Measurements from ENCODE around the gene ASPHD2. TPM values are rescaled to one million over a fixed set of nuclear protein-coding genes. Genes with fewer than 3 reads are reported as not detected.

The ASPHD2 gene
- total RNA-seq, 3 donors from 2014 or later = 0.59 to 1.3 (median 0.64) TPM

DNA sequence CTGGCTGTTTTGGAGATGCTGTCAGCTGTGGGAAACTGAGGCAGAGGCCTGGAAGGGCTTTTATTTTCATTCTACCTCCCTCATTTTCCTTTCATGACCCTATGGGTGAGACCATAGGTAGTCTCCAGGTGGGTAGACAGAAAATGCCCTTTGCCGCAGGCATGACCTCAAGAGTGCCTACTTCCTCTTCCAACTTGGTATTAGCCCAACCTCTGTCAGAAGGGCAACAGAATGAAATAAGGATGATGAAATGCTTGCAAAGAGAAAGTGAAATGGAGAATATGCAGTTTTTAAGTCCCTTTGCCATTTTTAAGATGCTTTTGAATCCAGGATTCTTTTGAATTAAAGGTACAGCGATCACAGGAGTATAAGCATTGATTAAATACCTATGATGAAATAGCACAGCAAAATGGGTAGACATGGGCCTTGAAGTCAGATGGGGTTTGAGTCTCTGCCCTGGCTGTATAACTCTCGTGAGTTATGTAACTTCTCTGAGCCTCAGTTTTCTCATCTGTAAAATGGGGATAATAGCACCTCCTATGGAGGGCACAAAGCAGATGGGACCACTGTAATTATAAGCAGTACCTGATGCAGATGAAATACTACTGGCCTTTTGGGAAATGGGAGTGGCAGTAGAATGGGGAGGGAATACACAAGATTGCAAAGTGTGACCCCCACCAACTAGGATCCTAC lies 3.7 kb downstream of the ASPHD2 start:
- DNase-seq (ENCODE audit: low spot score in 2 of 2) = no peak
- Histone ChIP-seq H3K27ac (no peak overlapping the region), H3K4me1 (no peaks in the 10 kb centered on the region), H3K36me3 (no peaks in the 10 kb centered on the region), H3K27me3 (no peaks in the 10 kb centered on the region), H3K9me3 (no peaks in the 10 kb centered on the region), H3K4me3 (no peak overlapping the region)
- intact Hi-C loops (cut with DNase I; ENCODE audit: low total_unique reads) = no loop called here
- TF ChIP-seq POLR2A (IDR thresholded peaks at IDR 0.05) (no peak), POLR2AphosphoS5 (IDR thresholded peaks at IDR 0.05) (no peak)
- TF ChIP-seq, protein P1, sequence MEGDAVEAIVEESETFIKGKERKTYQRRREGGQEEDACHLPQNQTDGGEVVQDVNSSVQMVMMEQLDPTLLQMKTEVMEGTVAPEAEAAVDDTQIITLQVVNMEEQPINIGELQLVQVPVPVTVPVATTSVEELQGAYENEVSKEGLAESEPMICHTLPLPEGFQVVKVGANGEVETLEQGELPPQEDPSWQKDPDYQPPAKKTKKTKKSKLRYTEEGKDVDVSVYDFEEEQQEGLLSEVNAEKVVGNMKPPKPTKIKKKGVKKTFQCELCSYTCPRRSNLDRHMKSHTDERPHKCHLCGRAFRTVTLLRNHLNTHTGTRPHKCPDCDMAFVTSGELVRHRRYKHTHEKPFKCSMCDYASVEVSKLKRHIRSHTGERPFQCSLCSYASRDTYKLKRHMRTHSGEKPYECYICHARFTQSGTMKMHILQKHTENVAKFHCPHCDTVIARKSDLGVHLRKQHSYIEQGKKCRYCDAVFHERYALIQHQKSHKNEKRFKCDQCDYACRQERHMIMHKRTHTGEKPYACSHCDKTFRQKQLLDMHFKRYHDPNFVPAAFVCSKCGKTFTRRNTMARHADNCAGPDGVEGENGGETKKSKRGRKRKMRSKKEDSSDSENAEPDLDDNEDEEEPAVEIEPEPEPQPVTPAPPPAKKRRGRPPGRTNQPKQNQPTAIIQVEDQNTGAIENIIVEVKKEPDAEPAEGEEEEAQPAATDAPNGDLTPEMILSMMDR (IDR thresholded peaks at IDR 0.05) = no peak

DNA sequence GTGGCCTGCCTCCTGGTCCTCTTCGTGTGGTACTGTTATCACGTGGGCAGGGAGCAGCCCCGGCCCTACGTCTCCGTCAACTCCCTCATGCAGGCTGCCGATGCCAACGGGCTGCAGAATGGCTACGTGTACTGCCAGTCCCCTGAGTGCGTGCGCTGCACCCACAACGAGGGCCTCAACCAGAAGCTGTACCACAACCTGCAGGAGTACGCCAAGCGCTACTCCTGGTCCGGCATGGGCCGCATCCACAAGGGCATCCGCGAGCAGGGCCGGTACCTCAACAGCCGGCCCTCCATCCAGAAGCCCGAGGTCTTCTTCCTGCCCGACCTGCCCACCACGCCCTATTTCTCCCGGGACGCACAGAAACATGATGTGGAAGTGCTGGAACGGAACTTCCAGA lies 4.7 kb downstream of the ASPHD2 start:
- H3K4me3 ChIP-seq = no peak overlapping the region
- H3K36me3 ChIP-seq = no peaks in the 10 kb centered on the region
- TF ChIP-seq POLR2A (IDR thresholded peaks at IDR 0.05) (no peak), POLR2AphosphoS5 (IDR thresholded peaks at IDR 0.05) (no peak)
- TF ChIP-seq, protein P1 (IDR thresholded peaks at IDR 0.05) = no peak
- DNase-seq (ENCODE audit: low spot score in 2 of 2) = no peak
- no peaks in the 10 kb centered on the region for H3K4me1 ChIP-seq
- H3K27ac ChIP-seq = no peak overlapping the region
- intact Hi-C loops (cut with DNase I; ENCODE audit: low total_unique reads) = no loop called here
- H3K9me3 ChIP-seq = no peaks in the 10 kb centered on the region
- no peaks in the 10 kb centered on the region for H3K27me3 ChIP-seq

DNA sequence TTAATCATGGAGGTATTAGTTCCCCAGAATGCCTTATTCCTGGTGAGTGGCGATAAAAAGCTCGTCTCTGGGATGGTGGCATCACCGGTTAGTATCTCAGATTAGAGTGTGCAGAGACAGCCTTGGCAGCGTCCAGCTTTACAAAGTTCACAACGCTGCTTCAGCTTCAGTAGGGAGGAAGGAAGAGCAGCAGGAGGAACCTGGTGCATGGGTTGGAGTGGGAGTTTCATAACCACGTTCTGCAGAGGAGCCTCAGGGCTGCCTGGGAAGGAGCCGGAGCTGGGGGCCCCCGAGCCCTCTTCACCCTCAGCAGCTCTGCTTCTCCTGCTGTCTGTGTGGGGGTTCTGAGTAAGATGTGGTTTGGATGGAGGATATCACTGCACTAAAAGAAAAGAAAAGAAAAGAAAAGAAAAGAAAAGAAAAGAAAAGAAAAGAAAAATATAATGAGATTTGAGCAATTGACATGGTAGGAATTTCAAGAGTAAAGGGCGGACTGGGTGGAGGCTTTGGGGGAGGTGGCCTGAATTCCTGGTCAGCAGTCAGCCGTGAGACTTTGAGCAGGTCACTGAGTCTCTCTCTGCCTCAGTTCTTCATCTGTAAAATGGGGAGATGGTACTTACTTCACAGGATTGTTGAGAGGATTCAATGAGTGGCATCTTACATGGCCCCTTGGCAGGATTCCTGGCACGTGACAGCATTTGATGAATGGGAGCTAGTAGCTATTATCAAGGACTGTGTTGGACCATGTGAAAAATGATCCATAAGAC lies 6.5 kb downstream of the ASPHD2 start:
- TF ChIP-seq POLR2A (IDR thresholded peaks at IDR 0.05) (no peak), POLR2AphosphoS5 (IDR thresholded peaks at IDR 0.05) (no peak)
- TF ChIP-seq, protein P1 (IDR thresholded peaks at IDR 0.05) = no peak
- no peak overlapping the region for H3K4me3 ChIP-seq
- intact Hi-C loops (cut with DNase I; ENCODE audit: low total_unique reads) = no loop called here
- no peaks in the 10 kb centered on the region for H3K36me3 ChIP-seq
- DNase-seq (ENCODE audit: low spot score in 2 of 2) = no peak
- H3K4me1 ChIP-seq = no peaks in the 10 kb centered on the region
- H3K27me3 ChIP-seq = no peaks in the 10 kb centered on the region
- H3K27ac ChIP-seq = no peak overlapping the region
- no peaks in the 10 kb centered on the region for H3K9me3 ChIP-seq

DNA sequence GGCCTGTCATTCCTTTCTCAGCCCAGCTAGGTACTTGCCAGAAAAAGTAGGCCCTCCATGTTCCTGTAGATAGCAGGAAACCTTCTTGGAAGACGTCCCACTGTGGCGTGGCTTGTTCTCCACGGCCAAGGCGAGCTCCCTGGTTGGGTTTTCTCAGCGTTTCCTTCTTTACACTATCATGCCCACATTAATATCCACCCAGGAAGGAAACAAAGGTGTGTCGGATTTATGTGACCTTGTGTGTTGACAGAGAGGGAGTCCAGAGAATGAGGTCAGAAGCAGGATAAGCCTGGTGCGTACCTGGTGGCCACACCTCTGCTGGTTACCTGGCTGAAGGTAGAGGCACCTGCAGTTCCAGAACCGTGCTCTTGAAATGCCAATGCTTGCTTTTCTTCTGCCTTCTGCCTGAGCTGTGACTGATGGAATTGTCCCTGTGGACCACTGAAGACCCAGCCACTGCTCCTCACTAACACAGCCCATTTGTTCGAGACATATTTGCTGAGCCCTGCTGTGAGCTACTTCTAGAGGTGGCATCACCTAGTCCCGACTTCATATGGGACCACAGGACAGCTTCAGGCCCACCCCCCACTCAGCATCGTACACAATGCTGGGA lies 7.9 kb downstream of the ASPHD2 start:
- DNase-seq (ENCODE audit: low spot score in 2 of 2) = no peak
- Histone ChIP-seq H3K4me1 (no peaks in the 10 kb centered on the region), H3K36me3 (no peaks in the 10 kb centered on the region), H3K27me3 (no peaks in the 10 kb centered on the region), H3K4me3 (no peak overlapping the region), H3K27ac (no peak overlapping the region), H3K9me3 (no peaks in the 10 kb centered on the region)
- intact Hi-C loops (cut with DNase I; ENCODE audit: low total_unique reads) = no loop called here
- TF ChIP-seq, protein P1 (IDR thresholded peaks at IDR 0.05) = no peak
